Lower lobe of right lung (tissue), 2 donors: Measurements from ENCODE around the gene PRKAR2B. TPM values are rescaled to one million over a fixed set of nuclear protein-coding genes. Genes with fewer than 3 reads are reported as not detected.

ENCODE experiments used
- ATAC-seq, 2 donors: fragments of 200-7000 bp; cut with Tn5 transposase; one replicate each; pipeline ENCODE4 v1.9.1; 2020 to 2022; ENCODE audit warnings: mild to moderate bottlenecking in 2 of 2, moderate library complexity in 2 of 2
- DNase-seq: peaks from one replicate; pipeline ENCODE4 v3.0.0-alpha.2; 2020
- H3K27ac ChIP-seq: fragments of 200-600 bp; one replicate; pipeline ENCODE4 v1.8.0; 2022
- H3K27me3 ChIP-seq: fragments of 200-600 bp; one replicate; pipeline ENCODE4 v1.8.0; 2022; ENCODE audit warnings: low read depth
- H3K36me3 ChIP-seq: fragments of 200-600 bp; one replicate; pipeline ENCODE4 v1.8.0; 2022; ENCODE audit warnings: mild to moderate bottlenecking
- H3K4me1 ChIP-seq: fragments of 200-600 bp; one replicate; pipeline ENCODE4 v1.8.0; 2022
- H3K4me3 ChIP-seq: fragments of 200-600 bp; one replicate; pipeline ENCODE4 v1.8.0; 2022; ENCODE audit warnings: mild to moderate bottlenecking
- H3K9me3 ChIP-seq: fragments of 200-600 bp; one replicate; pipeline ENCODE4 v1.8.0; 2022
- CTCF ChIP-seq: fragments of 200-600 bp; IDR thresholded peaks from one replicate; pipeline ENCODE4 v1.8.0; 2022; ENCODE audit warnings: antibody characterized with exemption, mild to moderate bottlenecking
- intact Hi-C: fragments of 100-400 bp; cut with DNase I; formaldehyde crosslinking; loops from one replicate; pipeline ENCODE4 v1.11.0; 2022
- total RNA-seq: library from RNA; stranded (reverse); fragmentation: NEBNext Ultra II Directional; extraction: Animal tissue kit (Norgen Biotek cat#: 25700); gene quantifications from one replicate; pipeline ENCODE4 v1.2.1, GENCODE V29; 2021
- donor health status: DM: no; HTN: yes; CAD: no; lungs with severe emphysema.

The PRKAR2B gene
- total RNA-seq, 1 donor from 2014 or later, result 10.3 TPM

DNA sequence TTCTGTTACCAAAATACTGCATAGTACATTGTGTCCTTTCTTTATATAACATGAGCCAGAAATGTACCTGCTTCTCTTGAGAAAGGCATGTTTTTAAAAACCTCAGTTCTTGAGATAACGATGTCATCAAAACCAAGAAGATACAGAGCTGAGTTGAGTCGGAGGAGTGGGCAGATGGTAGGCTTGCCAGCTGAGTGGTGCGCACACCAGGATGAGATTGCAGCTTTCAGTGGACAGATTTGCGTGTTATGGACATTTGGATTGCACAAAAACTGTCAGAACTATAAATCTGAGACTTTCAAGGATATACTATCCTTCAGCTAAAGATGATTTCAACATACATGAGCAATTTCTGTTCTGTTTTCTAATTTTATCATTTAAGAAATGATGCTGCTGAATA, 25.0 kb downstream of the PRKAR2B start:
- H3K27ac ChIP-seq, result no peak overlapping the region
- no peaks in the 10 kb centered on the region for H3K27me3 ChIP-seq
- H3K4me3 ChIP-seq, result no peak overlapping the region
- TF ChIP-seq CTCF, result no peak
- intact Hi-C loops, result no loop called here
- H3K9me3 ChIP-seq, result no peaks in the 10 kb centered on the region
- no peaks in the 10 kb centered on the region for H3K36me3 ChIP-seq
- no peaks in the 10 kb centered on the region for H3K4me1 ChIP-seq
- ATAC-seq, result no peak
- no peak for DNase-seq

GRCh38 chr7:107070710-107071109, 26.2 kb downstream of the PRKAR2B start:
- no peak overlapping the region for H3K4me3 ChIP-seq
- no peaks in the 10 kb centered on the region for H3K27me3 ChIP-seq
- intact Hi-C loops, result no loop called here
- no peak for ATAC-seq
- no peaks in the 10 kb centered on the region for H3K9me3 ChIP-seq
- H3K36me3 ChIP-seq, result no peaks in the 10 kb centered on the region
- no peak overlapping the region for H3K27ac ChIP-seq
- TF ChIP-seq CTCF, result no peak
- DNase-seq, result no peak
- no peaks in the 10 kb centered on the region for H3K4me1 ChIP-seq

GRCh38 chr7:107071129-107071528, 26.6 kb downstream of the PRKAR2B start:
- DNase-seq (no peak), ATAC-seq (no peak)
- TF ChIP-seq CTCF, result no peak
- intact Hi-C loops, result no loop called here
- no peaks in the 10 kb centered on the region for H3K9me3 ChIP-seq
- H3K27ac ChIP-seq, result no peak overlapping the region
- H3K4me3 ChIP-seq, result no peak overlapping the region
- no peaks in the 10 kb centered on the region for H3K4me1 ChIP-seq
- H3K36me3 ChIP-seq, result no peaks in the 10 kb centered on the region
- no peaks in the 10 kb centered on the region for H3K27me3 ChIP-seq

DNA sequence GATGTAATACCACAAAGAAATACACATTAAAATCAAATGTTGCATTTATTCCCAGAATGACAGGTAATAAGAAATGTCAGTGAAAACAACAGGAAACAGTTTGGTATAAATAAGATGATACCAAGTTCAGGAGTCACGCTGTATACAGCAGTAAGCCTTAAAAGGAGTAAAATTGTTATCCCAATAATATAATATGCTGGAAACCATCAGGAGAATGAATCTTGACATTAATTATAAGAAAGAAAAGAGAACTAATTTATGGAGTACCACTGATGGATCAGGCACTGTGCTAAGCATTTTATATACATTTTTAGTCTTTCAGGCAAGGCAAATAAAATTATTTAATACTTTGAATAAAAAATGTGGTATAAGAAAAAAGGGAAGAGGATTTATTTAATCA, 27.6 kb downstream of the PRKAR2B start:
- Histone ChIP-seq H3K27ac (no peak overlapping the region), H3K4me1 (no peaks in the 10 kb centered on the region), H3K36me3 (no peaks in the 10 kb centered on the region), H3K4me3 (no peak overlapping the region), H3K9me3 (no peaks in the 10 kb centered on the region), H3K27me3 (no peaks in the 10 kb centered on the region)
- ATAC-seq, result no peak
- intact Hi-C loops, result no loop called here
- no peak for DNase-seq
- no peak for TF ChIP-seq CTCF

- ATAC-seq (no peak), DNase-seq (no peak)
- TF ChIP-seq CTCF, result no peak
- H3K4me1 ChIP-seq, result no peaks in the 10 kb centered on the region
- H3K27me3 ChIP-seq, result no peaks in the 10 kb centered on the region
- H3K9me3 ChIP-seq, result no peaks in the 10 kb centered on the region
- intact Hi-C loops, result no loop called here
- H3K27ac ChIP-seq, result no peak overlapping the region
- H3K4me3 ChIP-seq, result no peak overlapping the region
- no peaks in the 10 kb centered on the region for H3K36me3 ChIP-seq
Observed at GRCh38 chr7:107075863-107076574, 31.5 kb downstream of the PRKAR2B start.
